DND-41 (cell line): ENCODE data around the gene VAV3.

Experiments used
- CTCF ChIP-seq: IDR thresholded peaks from 2 replicates; pipeline ENCODE4 v1.5.1; 2012; ENCODE audit warnings: borderline replicate concordance, low read length, moderate library complexity, mild to moderate bottlenecking; ENCODE audit not compliant: poor library complexity, severe bottlenecking; ENCODE audit errors: extremely low read depth
- EZH2 ChIP-seq: IDR thresholded peaks from 3 replicates; pipeline ENCODE4 v1.6.1; 2012; ENCODE audit warnings: borderline replicate concordance, low read depth, mild to moderate bottlenecking, moderate library complexity, low read length, inconsistent platforms; ENCODE audit not compliant: severe bottlenecking

- TF ChIP-seq CTCF (no peak), EZH2 (no peak)
Measured at GRCh38 chr1:107940701-107941100, 24.3 kb downstream of the VAV3 start.
